HT1080 (cell line): ENCODE results near the gene HOXB2. TPM values are rescaled to one million over a fixed set of nuclear protein-coding genes. Genes with fewer than 3 reads are reported as not detected.

Source experiments
- DNase-seq: peaks from one replicate; pipeline ENCODE4 v3.0.0-alpha.2; 2015; ENCODE audit warnings: low read depth
- total RNA-seq: library from RNA; depleted of rRNA; stranded (reverse); fragments of >200 nt; shearing (Covaris generic); gene quantifications from 2 replicates; pipeline ENCODE4 v1.2.3, GENCODE V29; 2014

HOXB2 gene
- total RNA-seq, 1 experiment from 2014 or later, result 40.1 TPM

GRCh38 chr17:48553826-48554225, 8.9 kb upstream of the HOXB2 start:
- DNase-seq, result no peak

- DNase-seq, result no peak
These were observed 8.3 kb upstream of the HOXB2 start for GRCh38 chr17:48553190-48553547.

- DNase-seq, result no peak
These were observed 7.7 kb upstream of the HOXB2 start for GRCh38 chr17:48552466-48553189.

GRCh38 chr17:48551596-48552465, 6.9 kb upstream of the HOXB2 start:
- no peak for DNase-seq

- no peak for DNase-seq
These were observed 6.3 kb upstream of the HOXB2 start for GRCh38 chr17:48551214-48551555.

GRCh38 chr17:48550502-48551213, 5.7 kb upstream of the HOXB2 start:
- DNase-seq, result no peak

- DNase-seq, result no peak
These were observed 5.1 kb upstream of the HOXB2 start for GRCh38 chr17:48549914-48550501.

GRCh38 chr17:48549281-48549630, 4.3 kb upstream of the HOXB2 start:
- no peak for DNase-seq

GRCh38 chr17:48548523-48549280, 3.8 kb upstream of the HOXB2 start:
- no peak for DNase-seq

GRCh38 chr17:48547808-48548522, 3.1 kb upstream of the HOXB2 start:
- DNase-seq, result no peak

GRCh38 chr17:48546924-48547807, 2.3 kb upstream of the HOXB2 start:
- no peak for DNase-seq

GRCh38 chr17:48546137-48546923, 1.4 kb upstream of the HOXB2 start:
- no peak for DNase-seq

- DNase-seq, result no peak
These were observed 630 bp upstream of the HOXB2 start for GRCh38 chr17:48545539-48545938.

- peak; percentile 71 for DNase-seq
These were observed 424 bp downstream of the HOXB2 start for GRCh38 chr17:48544349-48545021.

- peak; percentile 52 for DNase-seq
These were observed 1.0 kb downstream of the HOXB2 start for GRCh38 chr17:48543854-48544348.

- DNase-seq, result peak; percentile 78
These were observed 1.6 kb downstream of the HOXB2 start for GRCh38 chr17:48543107-48543853.

GRCh38 chr17:48542698-48543106, 2.2 kb downstream of the HOXB2 start:
- no peak for DNase-seq
